SK-N-SH treated with all-trans-retinoic acid at 6 μM for 48 hours (cell line): Measurements from ENCODE around the gene NCAM1.

Experiments
- ATAC-seq: fragments of 200-7000 bp; cut with Tn5 transposase; 3 replicates; pipeline ENCODE4 v1.9.1; 2020; ENCODE audit warnings: mild to moderate bottlenecking, moderate library complexity
- ARNTL ChIP-seq: fragments of 450-650 bp; formaldehyde crosslinking; IDR thresholded peaks from 2 replicates; pipeline ENCODE4 v1.5.0; 2020; ENCODE audit warnings: low read depth, mild to moderate bottlenecking, moderate library complexity, borderline replicate concordance
- BACH2 ChIP-seq: fragments of 250-450 bp; sonication (Bioruptor Pico); IDR thresholded peaks from 2 replicates; pipeline ENCODE4 v1.9.0; 2021; ENCODE audit warnings: mild to moderate bottlenecking, borderline replicate concordance
- CSDC2 ChIP-seq: fragments of 250-450 bp; sonication (Bioruptor Pico); IDR thresholded peaks from 2 replicates; pipeline ENCODE4 v1.5.0; 2020; ENCODE audit warnings: mild to moderate bottlenecking, moderate library complexity
- ESRRG ChIP-seq: fragments of 250-450 bp; sonication (Bioruptor Pico); IDR thresholded peaks from 2 replicates; pipeline ENCODE4 v1.6.1; 2021; ENCODE audit warnings: mild to moderate bottlenecking
- ISL1 ChIP-seq: fragments of 250-450 bp; sonication (Bioruptor Pico); IDR thresholded peaks from 2 replicates; pipeline ENCODE4 v2.1.2; 2022; ENCODE audit warnings: mild to moderate bottlenecking, moderate library complexity
- OSR1 ChIP-seq: fragments of 250-450 bp; sonication (Bioruptor Pico); IDR thresholded peaks from 2 replicates; pipeline ENCODE4 v1.8.0; 2022; ENCODE audit warnings: moderate library complexity, mild to moderate bottlenecking, inconsistent platforms
- POU6F1 ChIP-seq: fragments of 250-450 bp; sonication (Bioruptor Pico); IDR thresholded peaks from 2 replicates; pipeline ENCODE4 v1.8.0; 2021; ENCODE audit warnings: low read depth, mild to moderate bottlenecking, moderate library complexity, borderline replicate concordance
- PPARA ChIP-seq: fragments of 250-450 bp; sonication (Bioruptor Pico); IDR thresholded peaks from 2 replicates; pipeline ENCODE4 v1.5.0; 2020; ENCODE audit warnings: mild to moderate bottlenecking, borderline replicate concordance
- RARB ChIP-seq: fragments of 250-450 bp; sonication (Bioruptor Pico); IDR thresholded peaks from 2 replicates; pipeline ENCODE4 v1.8.0; 2021; ENCODE audit warnings: mild to moderate bottlenecking, moderate library complexity
- SNAI2 ChIP-seq: fragments of 250-450 bp; sonication (Bioruptor Pico); IDR thresholded peaks from 2 replicates; pipeline ENCODE4 v1.5.0; 2020; ENCODE audit warnings: mild to moderate bottlenecking, moderate library complexity
- TCF4 ChIP-seq: fragments of 250-450 bp; sonication (Bioruptor Pico); IDR thresholded peaks from 2 replicates; pipeline ENCODE4 v1.8.0; 2021; ENCODE audit warnings: mild to moderate bottlenecking, moderate library complexity, borderline replicate concordance
- TOX ChIP-seq: fragments of 250-450 bp; sonication (Bioruptor Pico); IDR thresholded peaks from 2 replicates; pipeline ENCODE4 v1.8.0; 2021; ENCODE audit warnings: mild to moderate bottlenecking, moderate library complexity, borderline replicate concordance
- ZC3H10 ChIP-seq: fragments of 250-450 bp; sonication (Bioruptor Pico); IDR thresholded peaks from 2 replicates; pipeline ENCODE4 v1.5.1; 2021; ENCODE audit warnings: mild to moderate bottlenecking, moderate library complexity
- ZFP3 ChIP-seq: fragments of 250-450 bp; sonication (Bioruptor Pico); IDR thresholded peaks from 2 replicates; pipeline ENCODE4 v1.5.0; 2020; ENCODE audit warnings: mild to moderate bottlenecking, moderate library complexity
- ZFP30 ChIP-seq: fragments of 450-650 bp; formaldehyde crosslinking; IDR thresholded peaks from 2 replicates; pipeline ENCODE4 v1.5.0; 2022; ENCODE audit warnings: mild to moderate bottlenecking, moderate library complexity
- ZNF565 ChIP-seq: fragments of 450-650 bp; formaldehyde crosslinking; conservative IDR thresholded peaks from 2 replicates; pipeline ENCODE4 v1.5.0; 2020; ENCODE audit warnings: low read depth, mild to moderate bottlenecking, moderate library complexity
- ZNF70 ChIP-seq: fragments of 450-650 bp; formaldehyde crosslinking; IDR thresholded peaks from 2 replicates; pipeline ENCODE4 v1.5.0; 2020; ENCODE audit warnings: mild to moderate bottlenecking, moderate library complexity
- ZNF8 ChIP-seq: fragments of 450-650 bp; formaldehyde crosslinking; IDR thresholded peaks from 2 replicates; pipeline ENCODE4 v1.5.0; 2020; ENCODE audit warnings: mild to moderate bottlenecking, moderate library complexity
- TF ChIP-seq, protein P1 (sequence below): fragments of 250-450 bp; sonication (Bioruptor Pico); IDR thresholded peaks from 2 replicates; pipeline ENCODE4 v1.5.1; 2021; ENCODE audit warnings: mild to moderate bottlenecking, moderate library complexity
- TF ChIP-seq, protein P2 (sequence below): fragments of 250-450 bp; sonication (Bioruptor Pico); IDR thresholded peaks from 2 replicates; pipeline ENCODE4 v1.5.1; 2020; ENCODE audit warnings: low read depth, mild to moderate bottlenecking, moderate library complexity

Gene NCAM1

GRCh38 chr11:113315811-113316210, 354.6 kb downstream of the NCAM1 start:
- TF ChIP-seq ZNF565 (CRISPR knock-in tag), result no peak
- no peak for TF ChIP-seq PPARA (CRISPR knock-in tag)
- no peak for TF ChIP-seq ZNF70 (CRISPR knock-in tag)
- no peak for TF ChIP-seq ZFP3 (CRISPR knock-in tag)
- TF ChIP-seq, all 23 proteins: peak for 0
- no peak for ATAC-seq

- no peak for ATAC-seq
- TF ChIP-seq, protein P1, sequence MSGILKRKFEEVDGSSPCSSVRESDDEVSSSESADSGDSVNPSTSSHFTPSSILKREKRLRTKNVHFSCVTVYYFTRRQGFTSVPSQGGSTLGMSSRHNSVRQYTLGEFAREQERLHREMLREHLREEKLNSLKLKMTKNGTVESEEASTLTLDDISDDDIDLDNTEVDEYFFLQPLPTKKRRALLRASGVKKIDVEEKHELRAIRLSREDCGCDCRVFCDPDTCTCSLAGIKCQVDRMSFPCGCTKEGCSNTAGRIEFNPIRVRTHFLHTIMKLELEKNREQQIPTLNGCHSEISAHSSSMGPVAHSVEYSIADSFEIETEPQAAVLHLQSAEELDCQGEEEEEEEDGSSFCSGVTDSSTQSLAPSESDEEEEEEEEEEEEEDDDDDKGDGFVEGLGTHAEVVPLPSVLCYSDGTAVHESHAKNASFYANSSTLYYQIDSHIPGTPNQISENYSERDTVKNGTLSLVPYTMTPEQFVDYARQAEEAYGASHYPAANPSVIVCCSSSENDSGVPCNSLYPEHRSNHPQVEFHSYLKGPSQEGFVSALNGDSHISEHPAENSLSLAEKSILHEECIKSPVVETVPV (CRISPR knock-in tag), result no peak
- no peak for TF ChIP-seq ZNF565 (CRISPR knock-in tag)
- TF ChIP-seq ARNTL (CRISPR knock-in tag), result no peak
- TF ChIP-seq OSR1 (CRISPR knock-in tag), result no peak
- TF ChIP-seq POU6F1 (CRISPR knock-in tag), result no peak
- no peak for TF ChIP-seq ISL1 (CRISPR knock-in tag)
- no peak for TF ChIP-seq CSDC2 (CRISPR knock-in tag)
- TF ChIP-seq TCF4 (CRISPR knock-in tag), result no peak
- TF ChIP-seq, protein P2, sequence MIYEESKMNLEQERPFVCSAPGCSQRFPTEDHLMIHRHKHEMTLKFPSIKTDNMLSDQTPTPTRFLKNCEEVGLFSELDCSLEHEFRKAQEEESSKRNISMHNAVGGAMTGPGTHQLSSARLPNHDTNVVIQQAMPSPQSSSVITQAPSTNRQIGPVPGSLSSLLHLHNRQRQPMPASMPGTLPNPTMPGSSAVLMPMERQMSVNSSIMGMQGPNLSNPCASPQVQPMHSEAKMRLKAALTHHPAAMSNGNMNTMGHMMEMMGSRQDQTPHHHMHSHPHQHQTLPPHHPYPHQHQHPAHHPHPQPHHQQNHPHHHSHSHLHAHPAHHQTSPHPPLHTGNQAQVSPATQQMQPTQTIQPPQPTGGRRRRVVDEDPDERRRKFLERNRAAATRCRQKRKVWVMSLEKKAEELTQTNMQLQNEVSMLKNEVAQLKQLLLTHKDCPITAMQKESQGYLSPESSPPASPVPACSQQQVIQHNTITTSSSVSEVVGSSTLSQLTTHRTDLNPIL (CRISPR knock-in tag), result no peak
Measured at GRCh38 chr11:113316256-113316655, 355.0 kb downstream of the NCAM1 start.

- no peak for TF ChIP-seq RARB (CRISPR knock-in tag)
- no peak for TF ChIP-seq ZFP3 (CRISPR knock-in tag)
- no peak for TF ChIP-seq POU6F1 (CRISPR knock-in tag)
- no peak for TF ChIP-seq ZNF565 (CRISPR knock-in tag)
- TF ChIP-seq TCF4 (CRISPR knock-in tag), result no peak
- no peak for TF ChIP-seq SNAI2 (CRISPR knock-in tag)
- no peak for TF ChIP-seq TOX (CRISPR knock-in tag)
- TF ChIP-seq, all 23 proteins: peak for 0
- no peak for ATAC-seq
Measured at GRCh38 chr11:113317339-113317738, 356.1 kb downstream of the NCAM1 start.

DNA sequence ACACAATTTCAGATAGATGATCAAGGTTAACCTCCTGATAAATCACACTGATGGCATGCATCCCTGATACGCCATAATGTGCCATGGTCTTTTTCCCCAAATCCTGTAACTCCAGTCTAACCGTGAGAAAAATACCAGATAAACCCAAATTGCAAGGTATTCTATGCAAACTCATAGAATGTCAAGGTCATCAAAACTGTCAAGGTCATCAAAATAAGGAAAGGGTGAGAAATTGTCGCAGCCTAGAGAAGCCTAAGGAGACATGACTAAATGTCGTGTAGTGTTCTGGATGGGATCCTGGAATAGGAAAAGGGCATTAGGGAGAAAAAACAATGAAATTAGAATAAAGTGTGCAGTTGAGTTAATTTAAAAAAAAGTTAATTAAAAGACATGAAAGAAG, 357.9 kb downstream of the NCAM1 start:
- ATAC-seq, result no peak
- TF ChIP-seq TOX (CRISPR knock-in tag) (no peak), ESRRG (CRISPR knock-in tag) (no peak), ZNF70 (CRISPR knock-in tag) (no peak), ZFP30 (no peak), CSDC2 (CRISPR knock-in tag) (no peak), TCF4 (CRISPR knock-in tag) (no peak), ISL1 (CRISPR knock-in tag) (no peak), ARNTL (CRISPR knock-in tag) (no peak), OSR1 (CRISPR knock-in tag) (no peak), ZC3H10 (CRISPR knock-in tag) (no peak), ZNF8 (CRISPR knock-in tag) (no peak), POU6F1 (CRISPR knock-in tag) (no peak), ZNF565 (CRISPR knock-in tag) (no peak), BACH2 (CRISPR knock-in tag) (no peak), SNAI2 (CRISPR knock-in tag) (no peak)
- TF ChIP-seq, protein P2 (CRISPR knock-in tag), result no peak
